Fibroblast of lung (primary cell): Measurements from ENCODE around the gene GH2.
"Not testable (repeated sequence)": the region's sequence is repeated elsewhere in the genome, so short reads cannot be mapped to it uniquely, and the experiment has no call there.

Source experiments
- CTCF ChIP-seq, 2 donors: IDR thresholded peaks in 1 of 2; conservative IDR thresholded peaks in 1 of 2; 1 replicate in 1 of 2; 2 replicates in 1 of 2; pipeline ENCODE4 v1.5.1; 2011 to 2012; ENCODE audit warnings: low read length in 2 of 2, control low read depth in 1 of 2, inconsistent platforms in 1 of 2, low read depth in 1 of 2, mild to moderate bottlenecking in 1 of 2
- EZH2 ChIP-seq: IDR thresholded peaks from 2 replicates; pipeline ENCODE4 v1.5.1; 2012; ENCODE audit warnings: low read length, control low read depth, mild to moderate bottlenecking; ENCODE audit errors: missing control alignments

DNA sequence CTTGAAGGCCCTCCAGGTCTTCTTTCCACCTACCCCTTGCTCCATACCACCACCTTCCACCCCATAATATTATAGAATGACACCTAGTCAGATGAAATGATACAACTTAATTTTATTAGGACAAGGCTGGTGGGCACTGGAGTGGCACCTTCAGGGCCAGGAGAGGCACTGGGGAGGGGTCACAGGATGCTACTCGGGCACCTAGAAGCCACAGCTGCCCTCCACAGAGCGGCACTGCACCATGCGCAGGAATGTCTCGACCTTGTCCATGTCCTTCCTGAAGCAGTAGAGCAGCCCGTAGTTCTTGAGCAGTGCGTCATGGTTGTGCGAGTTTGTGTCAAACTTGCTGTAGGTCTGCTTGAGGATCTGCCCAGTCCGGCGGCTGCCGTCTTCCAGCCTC lies 13.1 kb upstream of the GH2 start:
- not testable (repeated sequence) for TF ChIP-seq CTCF (conservative IDR thresholded peaks at IDR 0.05 in 1 of 2, IDR thresholded peaks at IDR 0.05 in 1 of 2; ENCODE audit: low read depth in 1 of 2, low read length in 2 of 2); EZH2
